GM19043 (cell line): ENCODE data around the gene FRMD4A.
"Not testable (repeated sequence)": the region's sequence is repeated elsewhere in the genome, so short reads cannot be mapped to it uniquely, and the experiment has no call there.

ENCODE experiments used
- ATAC-seq: cut with Tn5 transposase; IDR thresholded peaks from one replicate; pipeline ENCODE4 v1.9.1; 2021; ENCODE audit warnings: low read depth; ENCODE audit not compliant: unreplicated experiment

FRMD4A gene

DNA sequence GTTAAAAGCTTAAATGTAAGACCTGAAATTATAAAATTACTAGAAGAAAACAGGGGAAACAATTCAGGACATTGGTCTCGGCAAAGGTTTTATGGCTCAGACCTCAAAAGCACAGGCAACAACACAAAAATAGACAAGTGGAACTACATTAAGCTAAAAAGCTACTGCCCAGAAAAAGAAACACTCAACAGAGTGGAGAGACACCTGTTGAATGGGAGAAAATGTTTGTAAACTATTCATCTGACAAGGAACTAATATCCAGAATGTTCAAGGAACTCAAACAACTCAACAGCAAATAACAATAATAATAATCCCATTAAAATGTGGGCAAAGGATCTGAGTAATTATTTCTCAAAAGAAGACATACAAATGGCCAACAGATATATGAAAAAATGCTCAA is 170.4 kb downstream of the FRMD4A start:
- ATAC-seq: no peak

DNA sequence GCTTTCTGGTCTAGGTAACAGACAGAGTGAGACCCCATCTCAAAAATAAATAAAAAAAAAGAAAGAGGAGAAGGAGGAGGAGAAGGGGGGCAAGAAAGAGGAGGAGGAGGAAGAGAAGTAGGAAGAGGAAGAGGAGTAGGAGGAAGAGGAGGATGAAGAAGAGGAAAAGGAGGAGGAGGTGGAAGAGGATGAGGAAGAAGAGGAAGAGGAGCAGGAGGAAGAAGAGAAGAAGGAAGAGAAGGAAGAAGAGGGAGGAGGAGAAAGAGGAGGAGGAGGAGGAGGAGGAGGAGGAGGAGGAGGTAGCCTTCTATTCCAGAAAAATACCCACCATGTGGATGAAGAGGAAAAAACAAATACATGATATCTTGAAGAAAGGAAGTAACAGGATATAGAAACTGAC is 172.1 kb downstream of the FRMD4A start:
- ATAC-seq: no peak

DNA sequence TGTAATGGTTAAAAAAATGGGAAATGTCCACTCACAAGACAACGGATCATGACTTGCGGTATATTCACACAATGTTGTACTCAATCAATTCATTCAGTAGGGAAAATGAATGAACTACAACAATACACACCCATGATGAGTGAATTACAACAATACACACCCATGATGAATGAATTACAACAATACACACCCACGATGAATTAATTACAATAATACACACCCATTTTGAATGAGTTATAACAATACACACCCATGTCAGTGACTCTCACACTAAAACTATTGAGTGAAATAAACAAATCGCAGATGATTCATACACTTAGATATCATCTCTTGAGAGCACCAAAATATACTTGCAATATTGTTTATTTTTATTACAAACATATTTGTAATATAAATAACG is 174.6 kb downstream of the FRMD4A start:
- no peak for ATAC-seq

DNA sequence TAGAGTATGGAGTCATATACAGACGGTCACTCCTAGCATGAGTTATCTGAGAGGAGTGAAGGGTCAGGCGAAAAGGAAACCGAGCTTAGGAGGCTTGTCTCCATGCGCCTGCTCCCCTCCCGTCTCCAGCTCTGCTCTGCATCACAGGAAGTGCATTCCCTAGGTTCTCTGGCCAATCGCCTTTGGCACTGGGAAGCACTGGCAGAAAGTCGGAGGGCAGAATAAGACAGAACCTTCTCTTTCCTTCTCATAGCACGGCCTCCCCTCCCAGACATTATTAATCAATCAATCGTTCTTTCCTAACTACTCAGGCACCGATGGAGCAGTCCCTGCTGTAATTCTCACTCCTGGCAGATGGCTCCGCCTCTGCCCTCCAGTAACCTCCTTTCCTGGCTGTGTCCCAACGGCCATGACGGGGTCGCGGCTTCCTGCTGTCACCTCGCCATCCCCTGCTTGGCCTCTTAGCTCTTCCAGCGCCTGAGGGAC is 177.1 kb downstream of the FRMD4A start:
- ATAC-seq: no peak

DNA sequence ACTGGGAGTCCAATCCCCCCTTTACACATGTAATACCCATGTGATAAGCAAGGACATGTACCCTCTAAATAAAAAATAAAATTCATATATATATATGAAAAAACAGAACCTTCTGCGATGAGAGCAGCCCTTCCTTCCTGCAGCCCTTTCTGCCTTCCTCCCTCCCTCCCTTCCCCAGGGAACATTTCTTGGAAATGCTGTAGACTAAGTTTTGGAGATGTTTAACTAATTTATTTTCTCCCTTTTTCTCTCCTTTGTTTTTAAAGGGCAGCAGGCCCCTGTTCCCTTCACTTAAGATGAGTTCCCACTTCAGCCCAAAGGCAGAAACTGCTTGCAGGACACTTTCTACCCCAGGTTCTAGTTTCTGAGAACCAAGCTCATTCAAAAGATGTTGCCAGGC is 179.2 kb downstream of the FRMD4A start:
- ATAC-seq: no peak

DNA sequence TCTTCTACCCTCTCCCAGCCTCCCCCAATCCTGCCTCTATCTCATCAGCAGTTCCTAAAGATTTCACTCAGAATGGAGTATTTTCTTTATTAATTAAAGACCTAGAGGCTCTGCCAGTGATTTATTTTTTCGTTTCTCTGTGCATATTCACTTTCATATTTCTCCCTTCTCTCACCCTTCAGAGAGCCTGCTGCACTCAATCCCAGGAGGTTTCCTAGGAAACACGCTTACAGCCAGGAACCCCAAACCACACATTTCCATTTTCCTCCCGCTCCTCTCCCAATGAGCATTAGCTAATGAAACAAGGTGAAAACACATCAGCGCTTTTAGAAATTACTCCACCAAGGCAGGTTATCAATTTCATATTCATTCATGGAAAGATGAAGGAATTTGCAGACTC is 180.2 kb downstream of the FRMD4A start:
- ATAC-seq: no peak

DNA sequence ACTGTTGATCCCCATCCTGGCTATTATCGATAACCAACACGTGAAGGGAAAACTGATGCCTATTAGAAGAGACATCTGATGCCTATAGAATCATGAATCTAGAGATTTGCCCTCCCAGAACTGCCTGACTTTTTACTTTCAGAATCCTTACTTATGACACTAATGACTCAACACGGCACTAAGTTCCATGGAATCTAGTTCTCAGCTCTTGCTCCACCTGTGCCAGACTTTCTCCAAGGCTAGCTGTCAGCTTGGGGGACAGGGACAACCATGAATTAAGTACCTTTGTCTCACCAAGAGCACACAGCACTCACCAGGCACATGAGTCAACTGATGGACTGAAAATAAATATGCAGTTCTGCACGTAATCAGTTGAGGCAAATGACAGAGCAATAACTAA is 184.2 kb downstream of the FRMD4A start:
- ATAC-seq: no peak

DNA sequence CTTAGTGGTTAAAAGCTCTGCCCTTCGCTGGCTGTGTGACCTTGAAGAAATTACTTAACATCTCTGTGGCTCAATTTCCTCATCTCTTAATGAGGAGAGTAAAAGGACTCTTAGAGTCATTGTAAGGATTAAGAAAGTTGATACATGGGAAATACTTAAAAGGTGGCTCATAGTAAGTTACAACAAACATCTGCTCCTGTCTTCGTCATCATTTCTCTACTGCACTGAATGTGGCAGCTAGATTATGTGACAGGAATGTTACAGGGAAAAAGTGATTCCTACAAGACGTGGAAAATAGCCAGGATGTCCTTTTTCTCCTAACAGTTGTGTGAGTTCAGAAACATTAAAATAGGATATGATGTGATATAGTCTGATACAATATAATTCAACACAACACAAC is 184.7 kb downstream of the FRMD4A start:
- no peak for ATAC-seq

DNA sequence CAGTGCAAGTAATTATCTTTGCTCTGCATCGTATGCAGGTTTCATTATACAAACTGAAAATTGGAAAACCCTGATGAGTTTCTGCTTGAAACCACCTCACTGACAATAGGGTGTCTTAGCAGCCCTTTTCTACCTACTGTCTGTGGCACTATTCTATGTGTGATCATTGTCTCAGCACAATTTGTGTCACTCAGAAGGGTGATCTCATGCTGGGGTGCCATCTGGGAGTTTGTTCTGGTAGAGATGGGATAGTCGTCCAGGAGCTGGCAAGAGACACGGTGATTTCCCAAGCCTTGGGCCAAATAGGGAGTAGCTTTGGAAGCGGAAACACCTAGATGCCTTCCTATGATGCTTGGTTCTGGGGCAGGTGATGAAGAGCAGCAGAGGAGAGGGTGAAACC is 186.3 kb downstream of the FRMD4A start:
- no peak for ATAC-seq

DNA sequence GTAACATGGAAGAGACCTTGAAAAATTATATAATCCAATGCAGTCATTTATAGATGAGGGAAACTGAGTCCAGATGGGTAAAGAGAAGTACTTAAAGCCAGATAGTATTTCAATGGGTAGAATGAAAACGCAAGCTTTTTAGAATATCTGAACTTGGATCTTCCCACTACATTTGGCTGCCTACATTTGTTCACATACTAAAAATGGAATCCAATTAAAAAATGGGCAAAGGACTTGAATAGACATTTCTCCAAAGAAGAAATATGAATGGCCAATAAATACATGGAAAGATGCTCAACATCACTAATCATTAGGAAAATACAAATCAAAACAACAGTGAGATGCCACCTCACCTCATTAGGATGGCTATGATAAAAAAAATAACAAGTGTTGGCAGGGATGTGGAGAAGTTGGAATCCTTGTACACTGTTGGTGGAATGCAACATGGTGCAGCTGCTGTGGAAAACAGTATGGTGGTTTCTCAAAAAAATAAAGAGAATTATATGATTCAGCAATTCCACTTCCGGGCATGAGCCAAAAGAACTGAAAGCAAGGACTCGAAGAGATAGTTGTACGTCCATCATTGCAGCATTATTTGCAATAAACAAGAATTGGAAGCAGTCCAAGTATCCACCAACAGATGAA is 188.0 kb downstream of the FRMD4A start:
- no peak for ATAC-seq

DNA sequence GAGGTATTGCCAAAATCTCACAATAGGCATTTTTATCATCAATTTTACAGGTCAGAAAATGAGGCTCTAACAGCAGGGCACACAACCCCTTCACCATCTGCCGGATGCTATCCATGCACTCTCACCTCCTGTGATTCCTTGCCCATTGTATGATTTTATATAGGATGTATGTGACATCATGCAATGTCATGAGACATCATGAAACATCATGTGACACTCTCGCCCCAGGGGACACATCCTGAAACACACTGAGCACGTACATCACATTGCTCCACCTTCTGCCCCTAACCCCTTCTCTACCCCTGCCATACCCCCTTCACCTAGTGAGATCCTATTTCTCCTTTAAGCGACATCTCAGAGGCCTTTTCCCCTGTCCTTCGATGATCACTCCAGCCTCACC is 189.4 kb downstream of the FRMD4A start:
- ATAC-seq: no peak

DNA sequence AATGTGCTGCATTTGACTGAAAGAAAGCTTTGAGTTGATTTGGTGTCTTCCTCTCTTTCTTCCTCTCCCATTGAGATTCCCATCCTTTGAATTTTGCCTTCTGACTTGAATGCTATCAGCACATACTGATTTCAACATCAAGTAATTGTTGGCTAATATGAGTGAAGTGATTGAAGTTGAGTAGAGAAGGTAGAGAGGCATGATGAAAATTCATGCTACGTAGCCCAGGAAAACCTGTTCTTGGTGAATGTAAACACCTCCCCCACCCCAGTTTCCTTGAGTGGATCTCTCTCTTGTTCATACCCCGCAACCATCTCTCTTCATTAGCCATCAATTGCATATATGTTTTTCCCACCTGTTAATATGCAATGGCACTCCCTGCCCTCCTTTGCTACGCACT is 193.3 kb downstream of the FRMD4A start:
- no peak for ATAC-seq

DNA sequence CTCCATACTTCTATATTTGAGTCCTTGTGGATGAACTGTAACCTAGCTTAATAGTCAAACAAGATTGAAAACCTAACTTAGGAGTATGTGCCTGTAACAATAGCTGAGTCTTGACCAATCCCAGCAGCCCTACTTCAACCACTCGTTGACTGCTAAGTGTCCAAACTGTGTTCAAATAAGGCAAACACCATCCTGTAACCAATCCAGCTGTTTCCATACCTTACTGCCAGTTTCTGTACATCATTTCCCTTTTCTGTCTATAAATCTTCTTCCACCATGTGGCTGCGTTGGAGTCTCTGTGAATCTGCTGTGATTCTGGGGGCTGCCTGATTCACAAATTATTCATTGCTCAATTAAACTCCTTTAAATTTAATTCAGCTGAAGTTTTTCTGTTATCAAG is 195.5 kb downstream of the FRMD4A start:
- not testable (repeated sequence) for ATAC-seq

DNA sequence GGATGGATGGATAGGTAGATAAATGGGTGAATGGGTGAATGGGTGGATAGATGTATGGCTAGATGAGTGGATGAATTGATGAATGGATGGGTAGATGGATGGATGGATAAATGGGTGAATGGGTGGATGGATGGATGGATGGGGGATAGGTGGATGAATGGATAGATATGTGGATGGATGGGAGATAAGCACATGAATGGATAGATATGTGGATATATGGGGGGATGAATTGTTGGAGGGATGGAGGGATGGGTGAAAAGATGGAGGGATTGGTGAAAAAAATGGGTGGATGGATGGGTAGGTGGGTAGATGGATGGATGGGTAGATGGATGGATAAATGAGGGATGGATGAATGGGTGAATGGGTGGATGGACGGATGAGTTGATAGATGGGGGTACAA is 196.4 kb downstream of the FRMD4A start:
- ATAC-seq: no peak

DNA sequence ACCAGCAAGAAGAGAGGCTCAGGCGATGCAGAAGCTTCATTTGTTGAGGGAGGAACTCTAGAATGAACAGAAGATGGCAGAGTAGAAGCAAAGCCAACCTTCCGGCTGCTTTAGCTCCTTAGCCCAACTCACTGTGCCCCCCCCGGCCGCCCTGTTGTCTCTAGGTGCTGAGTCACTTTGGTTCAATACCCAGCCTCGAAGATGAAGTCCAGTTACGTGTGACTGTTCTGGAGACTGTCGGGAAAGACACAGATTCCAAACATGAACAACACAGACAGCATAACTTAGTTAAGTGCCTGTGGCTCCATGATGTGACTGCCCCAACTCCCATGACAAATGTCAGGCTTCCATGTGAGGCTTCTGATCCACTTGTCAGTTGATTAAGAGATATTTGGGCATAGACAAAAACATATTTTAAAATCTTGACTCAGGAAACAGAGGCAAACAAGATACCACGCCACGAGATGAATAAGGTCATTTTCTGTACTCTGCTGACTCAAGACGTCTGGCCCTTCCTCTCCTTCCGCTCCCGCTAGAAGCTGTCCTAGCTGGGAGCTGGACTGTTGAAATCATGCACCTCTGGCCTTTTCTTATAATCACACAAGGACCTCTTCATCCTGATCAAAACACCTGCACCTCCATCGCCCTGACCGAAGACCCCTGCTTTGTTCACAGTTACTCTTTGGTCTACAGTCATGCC is 199.3 kb downstream of the FRMD4A start:
- ATAC-seq: no peak

DNA sequence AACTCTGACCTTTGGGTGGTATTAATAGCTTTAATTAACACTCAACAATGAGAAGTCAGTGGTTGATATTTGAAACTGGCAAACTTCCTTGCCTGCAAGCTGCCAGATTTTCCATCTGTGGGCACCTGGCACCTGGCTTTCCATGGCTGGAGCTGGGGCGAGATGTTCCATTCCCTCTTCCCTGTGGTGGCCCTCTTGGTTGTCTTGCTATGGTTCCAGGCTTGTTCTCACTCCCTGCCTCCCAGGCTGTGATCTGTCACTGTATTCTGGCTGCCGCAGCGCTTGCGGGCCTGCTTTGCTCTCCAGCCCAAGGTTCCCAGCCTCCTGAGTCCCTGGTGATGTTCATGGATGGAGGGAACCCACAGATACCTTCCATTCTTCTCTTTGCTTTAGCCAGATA is 201.0 kb downstream of the FRMD4A start:
- ATAC-seq: no peak

DNA sequence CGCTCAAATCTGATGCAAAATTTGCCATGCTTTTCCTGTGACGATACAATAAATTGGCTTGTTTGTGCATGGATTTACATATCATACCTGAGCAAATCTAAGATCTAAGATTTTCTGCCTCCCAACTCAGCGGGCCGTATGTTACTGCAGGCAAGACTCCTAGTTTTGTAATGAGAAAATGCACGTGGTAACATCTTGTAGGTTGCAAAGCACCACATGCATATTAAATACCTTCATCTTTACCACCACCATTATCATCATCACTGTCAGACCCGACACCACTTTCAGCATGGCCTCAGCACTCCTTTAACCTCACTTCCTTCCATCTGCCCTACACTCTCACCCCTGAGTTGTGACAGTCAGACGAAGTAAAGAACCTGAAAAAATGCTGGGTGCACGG is 202.2 kb downstream of the FRMD4A start:
- no peak for ATAC-seq

DNA sequence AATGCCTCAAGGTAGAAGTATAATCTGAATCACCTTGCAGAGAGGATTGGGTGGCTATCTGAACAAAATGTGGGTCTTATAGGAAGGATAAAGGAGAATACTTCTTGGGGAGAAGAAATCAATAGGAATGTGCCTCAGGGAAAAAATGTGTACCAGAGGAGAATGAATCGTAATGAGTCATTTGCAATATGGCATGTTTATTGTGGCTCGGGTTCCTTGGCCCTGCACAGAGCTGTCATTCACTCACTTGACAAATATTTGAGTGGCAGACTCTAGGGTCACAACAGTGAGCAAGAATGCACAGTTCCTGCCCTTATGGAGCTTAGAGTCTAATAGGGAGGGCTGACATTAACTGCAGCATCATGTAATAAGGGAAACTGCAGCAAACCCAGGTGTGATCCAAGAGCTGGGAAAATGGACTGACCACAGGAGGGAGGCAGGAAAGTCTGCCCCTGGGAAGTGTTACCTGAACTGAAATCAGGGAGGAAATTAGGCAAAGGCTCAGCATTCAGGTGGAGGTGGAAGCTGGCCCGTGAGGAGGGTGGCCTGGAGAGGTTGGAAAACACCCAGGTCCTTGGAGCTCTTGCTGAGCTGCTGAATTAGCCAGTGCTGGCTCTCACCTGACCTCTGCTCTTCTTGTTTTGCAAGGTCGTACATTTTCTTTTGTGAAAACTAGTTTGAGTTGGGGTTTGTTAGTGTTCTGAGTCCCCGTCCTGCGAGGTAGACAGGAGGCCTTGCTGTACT is 203.9 kb downstream of the FRMD4A start:
- ATAC-seq: no peak

DNA sequence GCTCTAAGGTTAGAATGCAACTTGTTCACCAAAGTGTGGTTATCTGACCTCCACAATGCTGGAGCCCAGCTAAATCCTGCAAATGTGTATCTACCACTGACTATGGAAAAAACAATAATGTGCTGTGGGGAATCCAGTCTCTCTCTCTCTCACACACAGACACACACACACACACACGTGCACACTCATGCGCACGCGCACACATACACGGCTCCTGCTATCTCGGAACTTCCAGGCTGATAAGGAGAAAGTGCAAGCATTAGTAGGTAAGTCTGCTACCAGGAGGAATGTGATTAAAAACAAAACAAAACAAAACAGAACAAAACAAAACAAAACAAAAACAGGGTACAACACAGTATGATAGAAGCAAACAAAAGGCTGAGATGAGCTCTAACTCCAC is 205.2 kb downstream of the FRMD4A start:
- ATAC-seq: no peak

DNA sequence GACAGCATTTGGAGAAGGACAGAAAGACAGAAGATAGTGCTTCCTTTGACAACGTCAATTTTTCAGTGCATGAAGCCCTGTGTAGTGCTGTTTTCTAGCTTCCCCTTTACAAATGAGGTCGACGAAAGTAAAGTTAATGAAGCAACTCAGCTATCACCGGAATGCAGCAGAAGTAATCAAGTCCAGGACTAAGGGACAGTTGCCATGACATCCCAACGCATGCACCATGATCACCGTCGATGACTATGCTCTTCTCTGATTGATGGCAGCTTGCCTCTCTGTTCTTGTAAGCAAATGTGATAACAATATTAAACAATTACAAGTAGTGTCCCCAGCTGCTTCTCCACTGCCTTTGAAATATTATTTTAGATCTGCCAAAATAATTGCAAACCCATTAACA is 205.8 kb downstream of the FRMD4A start:
- ATAC-seq: no peak

DNA sequence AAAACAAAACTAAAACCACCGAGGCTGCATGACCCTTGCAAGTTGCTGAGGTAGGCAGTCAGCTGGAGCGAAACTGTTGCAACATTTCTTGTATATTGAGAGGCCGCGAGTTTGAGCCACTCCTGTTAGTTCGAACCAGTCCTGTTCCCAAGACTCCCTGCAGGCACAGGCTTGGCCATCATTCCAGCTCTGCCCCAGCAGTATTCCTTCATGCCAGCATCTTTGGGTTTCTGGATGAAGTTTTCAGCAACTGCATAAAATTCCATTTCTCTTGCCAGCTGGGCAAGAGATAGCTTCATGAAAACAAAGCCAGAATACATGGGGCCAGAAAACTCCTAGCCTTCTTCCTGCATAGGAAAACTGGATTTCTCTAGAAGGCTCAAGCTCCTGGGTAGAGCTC is 207.6 kb downstream of the FRMD4A start:
- ATAC-seq: no peak

DNA sequence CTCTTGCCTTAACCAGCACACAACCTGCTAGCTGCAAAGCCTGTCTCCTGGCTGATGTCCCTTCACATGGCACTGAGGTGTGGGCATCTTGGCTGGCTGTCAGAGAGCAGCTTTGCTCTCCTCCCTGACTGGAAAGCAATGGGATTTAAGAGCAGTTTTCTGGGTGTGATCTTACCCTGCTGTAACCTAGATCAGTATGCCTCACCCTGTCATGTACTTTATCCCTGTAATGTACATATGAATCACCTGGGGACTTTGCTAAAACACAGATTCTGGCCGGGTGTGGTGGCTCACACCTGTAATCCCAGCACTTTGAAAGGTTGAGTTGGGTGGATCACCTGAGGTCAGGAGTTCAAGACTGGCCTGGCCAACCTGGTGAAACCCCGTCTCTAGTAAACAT is 209.9 kb downstream of the FRMD4A start:
- no peak for ATAC-seq
